A549 (cell line): Measurements from ENCODE around the gene PRTN3. TPM values are rescaled to one million over a fixed set of nuclear protein-coding genes. Genes with fewer than 3 reads are reported as not detected.

Source experiments
- ATAC-seq, 2 experiments: fragments of 200-7000 bp in 1 of 2; fragments of >200 bp in 1 of 2; cut with Nextera tagmentation in 1 of 2; cut with Tn5 transposase in 1 of 2; 3 replicates each; pipeline versions ENCODE4 v1.8.0 to v1.9.1; 2018 to 2020; ENCODE audit warnings: mild to moderate bottlenecking in 1 of 2, moderate library complexity in 1 of 2
- CTCF ChIA-PET: fragments of 300-600 bp; sonication (Branson Sonifier 250); formaldehyde crosslinking; extraction: SDS; loops from one replicate; lab custom pipeline; 2021; ENCODE audit warnings: antibody characterized with exemption, inconsistent platforms; lab: Yijun Ruan, JAX
- POLR2A ChIA-PET: fragments of 350-600 bp; formaldehyde crosslinking; extraction: SDS; loops from one replicate; lab custom pipeline; 2021; ENCODE audit warnings: antibody characterized with exemption, inconsistent platforms; lab: Yijun Ruan, JAX
- DNase-seq, 2 experiments: peaks; one replicate each; pipeline versions ENCODE4 v3.0.0 to v3.0.0-alpha.2; 2011 to 2016; ENCODE audit warnings: low read depth in 1 of 2, low spot score in 1 of 2
- FAIRE-seq: peaks from 2 replicates; lab custom pipeline; 2011; peaks lifted over from hg19 to GRCh38; lab: Jason Lieb, UNC
- H3K27ac ChIP-seq, 2 experiments: fragments of >200 bp; sonication (Bioruptor Twin); formaldehyde crosslinking; 3 replicates each; pipeline ENCODE4 v1.5.1; 2016 to 2017
- H3K4me1 ChIP-seq: fragments of >200 bp; sonication (Bioruptor Twin); formaldehyde crosslinking; 3 replicates; pipeline ENCODE4 v1.6.1; 2016
- H3K4me2 ChIP-seq: fragments of >200 bp; sonication (Bioruptor Twin); formaldehyde crosslinking; 3 replicates; pipeline ENCODE4 v1.6.1; 2016
- H3K4me3 ChIP-seq: fragments of >200 bp; sonication (Bioruptor Twin); formaldehyde crosslinking; 3 replicates; pipeline ENCODE4 v1.5.1; 2016
- H3K9me3 ChIP-seq: fragments of >200 bp; sonication (Bioruptor Twin); formaldehyde crosslinking; 3 replicates; pipeline ENCODE4 v1.6.1; 2016
- CBX2 ChIP-seq: fragments of 200-600 bp; sonication (generic); IDR thresholded peaks from 2 replicates; pipeline ENCODE4 v1.6.1; 2016; ENCODE audit warnings: low read depth, mild to moderate bottlenecking, borderline replicate concordance
- CEBPB ChIP-seq, 2 experiments: fragments of >200 bp in 1 of 2; sonication (Bioruptor Twin) in 1 of 2; formaldehyde crosslinking in 1 of 2; IDR thresholded peaks; 2 replicates each; pipeline ENCODE4 v1.6.1; 2012 to 2016
- FOXS1 ChIP-seq: fragments of 250-450 bp; sonication (Bioruptor Pico); IDR thresholded peaks from 2 replicates; pipeline ENCODE4 v1.5.0; 2020; ENCODE audit warnings: mild to moderate bottlenecking, moderate library complexity
- GATA3 ChIP-seq: IDR thresholded peaks from 2 replicates; pipeline ENCODE4 v1.6.1; 2012; ENCODE audit warnings: borderline replicate concordance
- HES2 ChIP-seq: fragments of >200 bp; sonication (Bioruptor Twin); formaldehyde crosslinking; IDR thresholded peaks from 2 replicates; pipeline ENCODE4 v1.6.1; 2016
- HEYL ChIP-seq: fragments of 250-450 bp; sonication (Bioruptor Pico); IDR thresholded peaks from 2 replicates; pipeline ENCODE4 v1.8.0; 2021; ENCODE audit warnings: mild to moderate bottlenecking, moderate library complexity
- HOXB13 ChIP-seq: fragments of 250-450 bp; sonication (Bioruptor Pico); IDR thresholded peaks from 2 replicates; pipeline ENCODE4 v1.5.0; 2020; ENCODE audit warnings: low read depth, mild to moderate bottlenecking, moderate library complexity
- JUN ChIP-seq, 2 experiments: fragments of >200 bp; sonication (Bioruptor Twin); formaldehyde crosslinking; IDR thresholded peaks; 2 replicates in 1 of 2; 3 replicates in 1 of 2; pipeline ENCODE4 v1.6.1; 2016 to 2017
- JUNB ChIP-seq: fragments of >200 bp; sonication (Bioruptor Twin); formaldehyde crosslinking; IDR thresholded peaks from 2 replicates; pipeline ENCODE4 v1.6.1; 2016
- KDM1A ChIP-seq: fragments of 200-600 bp; sonication (generic); IDR thresholded peaks from 2 replicates; pipeline ENCODE4 v1.6.1; 2016; ENCODE audit warnings: low read depth, mild to moderate bottlenecking
- NPAS2 ChIP-seq: fragments of 250-450 bp; sonication (Bioruptor Pico); IDR thresholded peaks from 2 replicates; pipeline ENCODE4 v1.8.0; 2022; ENCODE audit warnings: mild to moderate bottlenecking, moderate library complexity, borderline replicate concordance
- NR3C1 ChIP-seq: fragments of >200 bp; sonication (Bioruptor Twin); formaldehyde crosslinking; IDR thresholded peaks from 3 replicates; pipeline ENCODE4 v1.6.1; 2017
- POLR2A ChIP-seq: IDR thresholded peaks from 2 replicates; pipeline ENCODE4 v1.6.1; 2012; ENCODE audit warnings: mild to moderate bottlenecking, low read length
- RCOR1 ChIP-seq: fragments of 150-350 bp; IDR thresholded peaks from 2 replicates; pipeline ENCODE4 v1.6.1; 2014; ENCODE audit warnings: antibody characterized with exemption, low read length, low read depth
- REST ChIP-seq: fragments of 200-600 bp; sonication (generic); IDR thresholded peaks from 2 replicates; pipeline ENCODE4 v1.6.1; 2016; ENCODE audit warnings: antibody characterized with exemption, mild to moderate bottlenecking, moderate library complexity
- SREBF2 ChIP-seq: fragments of 450-650 bp; IDR thresholded peaks from 2 replicates; pipeline ENCODE4 v1.6.1; 2014; ENCODE audit warnings: mild to moderate bottlenecking, moderate library complexity
- TP53 ChIP-seq: fragments of 250-450 bp; sonication (Bioruptor Pico); IDR thresholded peaks from 2 replicates; pipeline ENCODE4 v1.5.0; 2021; ENCODE audit warnings: mild to moderate bottlenecking, moderate library complexity
- ZFP36 ChIP-seq: fragments of 450-650 bp; IDR thresholded peaks from 2 replicates; pipeline ENCODE4 v1.6.1; 2014; ENCODE audit warnings: borderline replicate concordance; ENCODE audit not compliant: partially characterized antibody
- ZSCAN20 ChIP-seq: fragments of 250-450 bp; sonication (Bioruptor Pico); IDR thresholded peaks from 2 replicates; pipeline ENCODE4 v1.8.0; 2022; ENCODE audit warnings: mild to moderate bottlenecking, moderate library complexity
- WGBS: methylation state at CpG from one replicate; pipeline ENCODE4 v1.1.6; 2017; ENCODE audit errors: missing lambda C conversion rate; 5-methylcytosine and 5-hydroxymethylcytosine counted together
- polyA plus RNA-seq, 4 experiments: library from polyadenylated mRNA; depleted of rRNA in 3 of 4; stranded (reverse); fragments of >200 nt; fragmentation: RNase III in 1 of 4; extraction: RNeasy Plus Mini Kit Qiagen cat#74134 plus additional on column Dnase treatment in 1 of 4; gene quantifications; 2 replicates in 3 of 4; 3 replicates in 1 of 4; pipeline ENCODE4 v1.2.3, GENCODE V29; 2011 to 2017

The PRTN3 gene
- polyA plus RNA-seq, 2 of the 4 experiments (the other 2 are of a cell fraction) = 0.21 to 0.39 TPM

GRCh38 chr19:882871-883497 lies 42.2 kb downstream of the PRTN3 start:
- FAIRE-seq = no peak
- CTCF ChIA-PET = no interaction called here
- no peak for TF ChIP-seq HOXB13 (CRISPR knock-in tag)
- TF ChIP-seq JUNB = no peak
- TF ChIP-seq KDM1A = no peak
- TF ChIP-seq NR3C1 = no peak
- TF ChIP-seq FOXS1 = no peak
- TF ChIP-seq REST = no peak
- no peak for TF ChIP-seq CBX2
- no peak for TF ChIP-seq CEBPB (IDR thresholded peaks at IDR 0.05)
- no peak for TF ChIP-seq TP53 (CRISPR knock-in tag)
- TF ChIP-seq SREBF2 = no peak
- TF ChIP-seq GATA3 = no peak
- TF ChIP-seq NPAS2 = no peak
- TF ChIP-seq POLR2A = no peak
- no peak for TF ChIP-seq RCOR1
- TF ChIP-seq HES2 = no peak
- TF ChIP-seq ZSCAN20 (CRISPR knock-in tag) = no peak

GRCh38 chr19:883661-884211 lies 42.9 kb downstream of the PRTN3 start:
- ChIA-PET POLR2A (no interaction called here), CTCF (no interaction called here)
- Histone ChIP-seq H3K4me3 (no peak overlapping the region), H3K9me3 (no peaks in the 10 kb centered on the region), H3K4me2 (no peak overlapping the region), H3K27ac (no peak overlapping the region), H3K4me1 (no peaks in the 10 kb centered on the region)
- DNase-seq (no peak), FAIRE-seq (no peak), ATAC-seq (peak; percentile 33 to 41; a peak in 2 of 6 replicates)
- TF ChIP-seq TP53 (CRISPR knock-in tag) = no peak
- TF ChIP-seq ZFP36 = no peak
- TF ChIP-seq SREBF2 = no peak
- no peak for TF ChIP-seq HES2
- no peak for TF ChIP-seq KDM1A
- no peak for TF ChIP-seq HEYL (CRISPR knock-in tag)
- no peak for TF ChIP-seq GATA3
- no peak for TF ChIP-seq JUN (IDR thresholded peaks at IDR 0.05)
- 84% methylated on average over 15 of the region's 22 CpGs for WGBS

More at GRCh38 chr19:882871-883497, 42.2 kb downstream of the PRTN3 start:
- Histone ChIP-seq H3K9me3 (no peaks in the 10 kb centered on the region), H3K4me2 (no peak overlapping the region), H3K4me1 (no peaks in the 10 kb centered on the region), H3K27ac (no peak overlapping the region), H3K4me3 (no peak overlapping the region)
- ATAC-seq = no peak
- POLR2A ChIA-PET = no interaction called here
- no peak for DNase-seq
- WGBS = 90% methylated on average over 15 of the region's 30 CpGs
